Measurements from ENCODE around the gene YLPM1. TPM values are rescaled to one million over a fixed set of nuclear protein-coding genes. Genes with fewer than 3 reads are reported as not detected.
A peak's percentile ranks its signal among the peaks of the same experiment; 100 is the strongest.

The YLPM1 gene
- total RNA-seq, 1 donor from 2014 or later: 90.4 TPM

GRCh38 chr14:74841230-74842207 lies 78.4 kb downstream of the YLPM1 start:
- Mint-ChIP-seq H3K9me3 (no peaks in the 10 kb centered on the region), H3K36me3 (peaks cover 6% of the 10 kb centered on the region), H3K4me1 (ENCODE audit: unreplicated experiment) (peaks cover 28% of the 10 kb centered on the region), H3K27ac (no peak overlapping the region), H3K4me3 (no peak overlapping the region), H3K27me3 (no peaks in the 10 kb centered on the region)
- DNase-seq (ENCODE audit: extremely low spot score, unreplicated experiment): no peak
- TF ChIP-seq CTCF (conservative IDR thresholded peaks at IDR 0.05): no peak

DNA sequence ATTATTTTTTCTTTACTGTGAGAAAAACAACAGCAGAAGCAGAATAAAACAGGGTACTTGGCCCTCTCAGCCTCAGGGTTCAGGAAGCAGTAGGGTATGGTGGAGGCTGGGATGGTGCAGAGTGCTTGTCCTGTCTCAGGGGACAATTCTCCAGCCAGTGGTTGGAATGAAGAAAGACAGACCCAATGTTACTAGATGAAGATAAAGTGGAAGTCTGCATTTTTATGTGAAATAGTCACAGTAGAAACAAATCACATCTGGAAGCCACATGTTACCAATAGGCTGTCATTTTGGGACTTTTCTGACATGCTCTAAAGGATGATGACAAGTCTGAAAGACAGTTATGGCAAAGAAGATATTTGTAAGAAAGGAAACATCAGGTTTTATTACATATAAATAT lies 80.5 kb downstream of the YLPM1 start:
- no peak for TF ChIP-seq CTCF (conservative IDR thresholded peaks at IDR 0.05)
- H3K27me3 Mint-ChIP-seq: no peaks in the 10 kb centered on the region
- peak overlapping the region; percentile 27 for H3K27ac Mint-ChIP-seq
- peaks cover 34% of the 10 kb centered on the region for H3K4me1 Mint-ChIP-seq (ENCODE audit: unreplicated experiment)
- peaks cover 6% of the 10 kb centered on the region for H3K36me3 Mint-ChIP-seq
- no peak for DNase-seq (ENCODE audit: extremely low spot score, unreplicated experiment)
- no peak overlapping the region for H3K4me3 Mint-ChIP-seq
- no peaks in the 10 kb centered on the region for H3K9me3 Mint-ChIP-seq

DNA sequence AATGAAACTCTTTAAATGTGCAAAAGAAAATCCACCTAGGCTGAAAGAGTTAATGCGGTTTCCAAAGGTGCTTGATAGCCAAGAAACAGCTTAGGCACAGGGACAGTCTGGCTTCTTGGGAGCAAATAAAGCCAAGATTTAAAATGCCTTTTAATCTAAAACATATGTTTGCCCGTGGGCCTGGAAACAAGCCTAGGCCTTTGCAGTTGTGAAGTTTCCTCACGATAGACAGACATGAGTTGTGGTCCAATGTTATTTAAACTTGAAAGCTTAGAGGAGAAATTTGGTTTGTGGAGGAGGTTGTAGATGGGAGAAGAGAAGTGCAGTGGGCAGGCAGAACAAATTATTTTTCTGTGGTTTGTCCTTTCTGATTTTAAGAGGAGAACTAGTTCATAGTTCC lies 83.1 kb downstream of the YLPM1 start:
- no peaks in the 10 kb centered on the region for H3K9me3 Mint-ChIP-seq
- TF ChIP-seq CTCF (conservative IDR thresholded peaks at IDR 0.05): no peak
- H3K27me3 Mint-ChIP-seq: no peaks in the 10 kb centered on the region
- no peak for DNase-seq (ENCODE audit: extremely low spot score, unreplicated experiment)
- H3K27ac Mint-ChIP-seq: peak overlapping the region; percentile 1
- H3K4me3 Mint-ChIP-seq: peak overlapping the region; percentile 46
- no peaks in the 10 kb centered on the region for H3K36me3 Mint-ChIP-seq
- peaks cover 34% of the 10 kb centered on the region for H3K4me1 Mint-ChIP-seq (ENCODE audit: unreplicated experiment)

DNA sequence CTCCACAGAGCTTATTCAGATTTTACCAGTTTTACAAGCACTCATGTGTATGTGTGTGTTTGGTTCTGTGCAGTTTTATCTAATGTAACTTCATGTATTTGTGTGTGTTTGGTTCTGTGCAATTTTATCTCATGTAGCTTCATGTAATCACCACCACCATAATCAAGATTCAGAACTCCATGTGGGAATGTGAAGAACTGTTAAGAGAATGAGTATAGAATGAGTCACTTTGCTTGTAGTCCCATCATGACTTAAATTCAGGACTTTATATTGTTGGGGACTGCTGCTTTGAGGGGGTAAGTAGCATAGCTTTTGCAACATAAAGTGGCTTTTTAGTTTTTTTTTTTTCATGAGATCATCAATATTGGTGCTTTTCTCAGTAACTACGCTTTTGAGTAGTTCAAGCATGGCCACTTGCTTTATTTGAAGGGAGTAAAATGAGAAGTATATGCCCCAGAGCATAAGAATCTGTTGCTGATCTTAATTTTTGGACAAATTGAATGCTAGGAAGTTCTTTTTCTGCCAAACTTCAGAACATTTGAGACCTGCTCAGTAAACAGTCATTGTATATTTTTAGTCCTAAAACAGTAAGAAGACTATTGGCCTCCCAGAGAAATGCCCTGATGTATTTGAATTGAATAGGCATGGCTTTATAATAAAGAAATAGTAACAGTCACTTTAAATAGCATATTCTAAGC lies 84.0 kb downstream of the YLPM1 start:
- DNase-seq (ENCODE audit: extremely low spot score, unreplicated experiment): no peak

DNA sequence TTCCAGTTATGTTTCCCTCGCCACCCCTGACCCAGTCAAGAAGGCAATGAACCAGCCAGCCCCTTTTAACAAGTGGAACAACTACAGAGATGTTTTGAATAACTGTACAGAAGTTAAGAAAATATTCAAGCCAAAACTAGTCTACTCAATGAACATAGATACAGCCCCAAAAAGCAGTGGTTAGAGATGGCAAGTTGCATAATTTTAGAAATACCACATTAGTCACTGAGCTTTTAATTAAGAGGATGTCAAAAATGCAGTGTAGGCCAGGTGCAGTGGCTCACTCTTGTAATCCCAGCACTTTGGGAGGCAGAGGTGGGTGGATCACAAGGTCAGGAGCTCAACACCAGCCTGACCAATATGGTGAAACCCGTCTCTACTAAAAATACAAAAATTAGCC lies 85.7 kb downstream of the YLPM1 start:
- no peak for TF ChIP-seq CTCF (conservative IDR thresholded peaks at IDR 0.05)
- Mint-ChIP-seq H3K27me3 (no peaks in the 10 kb centered on the region), H3K4me3 (no peak overlapping the region), H3K9me3 (no peaks in the 10 kb centered on the region), H3K36me3 (no peaks in the 10 kb centered on the region), H3K4me1 (ENCODE audit: unreplicated experiment) (peaks cover 35% of the 10 kb centered on the region), H3K27ac (no peak overlapping the region)
- DNase-seq (ENCODE audit: extremely low spot score, unreplicated experiment): no peak

More for the DNA sequence above, 84.0 kb downstream of the YLPM1 start:
- Mint-ChIP-seq H3K9me3 (no peaks in the 10 kb centered on the region), H3K36me3 (no peaks in the 10 kb centered on the region), H3K4me3 (no peak overlapping the region), H3K27ac (no peak overlapping the region), H3K4me1 (ENCODE audit: unreplicated experiment) (peaks cover 34% of the 10 kb centered on the region), H3K27me3 (no peaks in the 10 kb centered on the region)
- TF ChIP-seq CTCF (conservative IDR thresholded peaks at IDR 0.05): no peak

All from type B pancreatic cell (in vitro differentiated cells).